Heart left ventricle (tissue), 13 donors: ENCODE data around the gene TAS2R16.

Experiments
- POLR2A ChIP-seq, 2 donors: fragments of 450-650 bp; IDR thresholded peaks; one replicate each; pipeline ENCODE4 v1.6.1; 2017; ENCODE audit warnings: antibody characterized with exemption in 2 of 2, mild to moderate bottlenecking in 2 of 2, moderate library complexity in 2 of 2
- TF ChIP-seq, protein P1 (sequence below), 12 donors: fragments of 200-600 bp; sonication (generic) in 4 of 12; IDR thresholded peaks; one replicate each; pipeline versions ENCODE4 v1.5.0 to v1.8.0; 2018 to 2022; ENCODE audit warnings: antibody characterized with exemption in 12 of 12, mild to moderate bottlenecking in 5 of 12
- donor health status: ischemic (EF 13 %, LVEDD 7.1; RV severe dilation, severe dysfunction).
- donor health status: DM: no; HTN: yes; CAD: no.
- donor health status: DM: no; HTN: no; CAD: no.
- donor health status: ischemic (EF 25% LVEDD 6.9; RV normal size, moderate dysfunction).
- donor health status: ischemic (EF 25% LVEDD 5.7; RV mildly dilated, moderate dysfunction).
- donor health status: ischemic (EF 35%, LVEDD 5.7; RV mildly dilated, moderate dysfunction).
- donor health status: nonischemic (EF 11% LVEDD 7.7; RV severe dilation, severe dysfunction).
- donor health status: DM: yes; HTN: yes; CAD: no.
- donor health status: PGD.
- donor health status: ischemic (EF 29% LVEDD 5.4; RV normal size, mild dysfunction).
- donor health status: nonischemic (EF 23%, LVEDD 6.1; RV moderate dilation, normal function).

DNA sequence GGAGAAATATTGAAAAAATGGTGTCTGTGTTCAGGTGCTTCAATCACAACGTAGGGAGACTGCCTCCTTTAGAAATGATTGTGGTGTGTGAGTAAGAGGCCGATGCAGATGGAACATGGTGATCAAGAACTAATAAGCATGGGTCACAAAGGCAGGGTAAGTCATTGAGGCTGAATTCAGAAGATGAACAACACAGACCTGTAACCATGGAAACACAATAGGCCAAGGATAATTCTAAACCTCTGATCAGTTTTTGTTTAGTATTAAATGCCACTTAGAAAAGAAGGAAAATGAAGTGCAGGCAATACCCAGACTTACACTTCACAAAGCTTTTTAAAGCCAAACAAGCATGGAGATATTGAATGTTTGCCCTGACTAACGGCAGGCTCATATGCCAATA is 32.8 kb upstream of the TAS2R16 start:
- TF ChIP-seq POLR2A (IDR thresholded peaks at IDR 0.05), result no peak
- TF ChIP-seq, protein P1, sequence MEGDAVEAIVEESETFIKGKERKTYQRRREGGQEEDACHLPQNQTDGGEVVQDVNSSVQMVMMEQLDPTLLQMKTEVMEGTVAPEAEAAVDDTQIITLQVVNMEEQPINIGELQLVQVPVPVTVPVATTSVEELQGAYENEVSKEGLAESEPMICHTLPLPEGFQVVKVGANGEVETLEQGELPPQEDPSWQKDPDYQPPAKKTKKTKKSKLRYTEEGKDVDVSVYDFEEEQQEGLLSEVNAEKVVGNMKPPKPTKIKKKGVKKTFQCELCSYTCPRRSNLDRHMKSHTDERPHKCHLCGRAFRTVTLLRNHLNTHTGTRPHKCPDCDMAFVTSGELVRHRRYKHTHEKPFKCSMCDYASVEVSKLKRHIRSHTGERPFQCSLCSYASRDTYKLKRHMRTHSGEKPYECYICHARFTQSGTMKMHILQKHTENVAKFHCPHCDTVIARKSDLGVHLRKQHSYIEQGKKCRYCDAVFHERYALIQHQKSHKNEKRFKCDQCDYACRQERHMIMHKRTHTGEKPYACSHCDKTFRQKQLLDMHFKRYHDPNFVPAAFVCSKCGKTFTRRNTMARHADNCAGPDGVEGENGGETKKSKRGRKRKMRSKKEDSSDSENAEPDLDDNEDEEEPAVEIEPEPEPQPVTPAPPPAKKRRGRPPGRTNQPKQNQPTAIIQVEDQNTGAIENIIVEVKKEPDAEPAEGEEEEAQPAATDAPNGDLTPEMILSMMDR (IDR thresholded peaks at IDR 0.05), result no peak
